CD4-positive, alpha-beta memory T cell (primary cell): Measurements from ENCODE around the gene PTPDC1. TPM values are rescaled to one million over a fixed set of nuclear protein-coding genes. Genes with fewer than 3 reads are reported as not detected.

Source experiments
- CTCF ChIA-PET: fragments of 350-600 bp; sonication (Branson Sonifier 250); formaldehyde crosslinking; loops from one replicate; lab custom pipeline; 2021; ENCODE audit warnings: inconsistent platforms; ENCODE audit not compliant: partially characterized antibody; lab: Charles Lee
- POLR2A ChIA-PET: fragments of 350-600 bp; sonication (Branson Sonifier 250); formaldehyde crosslinking; loops from one replicate; lab custom pipeline; 2021; ENCODE audit not compliant: partially characterized antibody; lab: Charles Lee
- DNase-seq, 5 donors: peaks; one replicate each; pipeline versions ENCODE4 v3.0.0 to v3.0.0-alpha.2; 2020 to 2022; ENCODE audit warnings: mixed read lengths in 1 of 5
- H3K27ac ChIP-seq: one replicate; pipeline ENCODE4 v1.7.0; 2013; ENCODE audit warnings: low read depth, low read length
- H3K27me3 ChIP-seq: 2 replicates; pipeline ENCODE4 v1.7.0; 2013; ENCODE audit warnings: mild to moderate bottlenecking, low read length, moderate library complexity; ENCODE audit not compliant: insufficient read depth
- H3K36me3 ChIP-seq: 2 replicates; pipeline ENCODE4 v1.7.0; 2013; ENCODE audit warnings: mild to moderate bottlenecking, low read length, moderate library complexity; ENCODE audit not compliant: insufficient read depth
- H3K4me1 ChIP-seq: 2 replicates; pipeline ENCODE4 v1.7.0; 2013; ENCODE audit warnings: mild to moderate bottlenecking, low read length, moderate library complexity; ENCODE audit not compliant: insufficient read depth
- H3K4me3 ChIP-seq, 2 donors: one replicate each; pipeline ENCODE4 v1.7.0; 2013; ENCODE audit warnings: low read length in 2 of 2, mild to moderate bottlenecking in 1 of 2
- H3K9me3 ChIP-seq, 2 donors: one replicate each; pipeline ENCODE4 v1.7.0; 2013; ENCODE audit warnings: low read length in 2 of 2, control low read depth in 1 of 2; ENCODE audit not compliant: control insufficient read depth in 1 of 2
- H3K27ac Mint-ChIP-seq, 7 donors: one replicate each; pipeline ENCODE4 v1.8.0; 2020 to 2021; ENCODE audit warnings: mixed read lengths in 7 of 7, mild to moderate bottlenecking in 6 of 7, inconsistent platforms in 3 of 7, moderate library complexity in 3 of 7
- H3K27me3 Mint-ChIP-seq, 2 donors: one replicate each; pipeline ENCODE4 v1.8.0; 2020 to 2021; ENCODE audit warnings: mixed read lengths in 2 of 2
- H3K36me3 Mint-ChIP-seq, 2 donors: one replicate each; pipeline ENCODE4 v1.8.0; 2020 to 2021; ENCODE audit warnings: mixed read lengths in 2 of 2, inconsistent platforms in 1 of 2, mild to moderate bottlenecking in 1 of 2
- H3K4me1 Mint-ChIP-seq, 4 donors: one replicate each; pipeline ENCODE4 v1.8.0; 2020 to 2021; ENCODE audit warnings: mixed read lengths in 4 of 4, mild to moderate bottlenecking in 1 of 4
- H3K4me3 Mint-ChIP-seq, 8 donors: one replicate each; pipeline ENCODE4 v1.8.0; 2020 to 2021; ENCODE audit warnings: mixed read lengths in 8 of 8, mild to moderate bottlenecking in 7 of 8, moderate library complexity in 6 of 8, inconsistent platforms in 3 of 8
- H3K9me3 Mint-ChIP-seq, 8 donors: one replicate each; pipeline ENCODE4 v1.8.0; 2020 to 2021; ENCODE audit warnings: mixed read lengths in 8 of 8, mild to moderate bottlenecking in 5 of 8, inconsistent platforms in 3 of 8, moderate library complexity in 1 of 8
- intact Hi-C: fragments of 100-400 bp; cut with micrococcal nuclease; formaldehyde crosslinking; loops from one replicate; pipeline ENCODE4 v1.15.1; 2023
- polyA plus RNA-seq, 2 donors: library from polyadenylated mRNA; unstranded; fragments of 300-500 nt; fragmentation: Illumina TruSeq; gene quantifications; one replicate each; pipeline ENCODE4 v1.2.3, GENCODE V29; 2021
- total RNA-seq, 2 experiments: library from RNA; stranded (reverse); gene quantifications; one replicate each; pipeline ENCODE4 v1.2.3, GENCODE V29; 2021

The PTPDC1 gene
- total and polyA plus RNA-seq, 4 experiments from 2014 or later: 1.7 to 5.5 (median 3.6) TPM

GRCh38 chr9:94153905-94154304, 69.6 kb downstream of the PTPDC1 start:
- Histone ChIP-seq H3K4me3 (no peak overlapping the region), H3K27me3 (no peaks in the 10 kb centered on the region), H3K27ac (no peak overlapping the region), H3K4me1 (peaks cover 8% of the 10 kb centered on the region), H3K36me3 (no peaks in the 10 kb centered on the region), H3K9me3 (no peaks in the 10 kb centered on the region)
- Mint-ChIP-seq H3K27ac (peak overlapping the region in 1 of 7 donors; percentile 80), H3K9me3 (peaks cover 0 to 7% (median 4%) of the 10 kb centered on the region in 8 donors), H3K27me3 (peaks cover 0 to 1% of the 10 kb centered on the region in 2 donors), H3K4me3 (no peak overlapping the region), H3K4me1 (peaks cover 0 to 11% (median 8%) of the 10 kb centered on the region in 4 donors), H3K36me3 (peaks cover 0 to 8% of the 10 kb centered on the region in 2 donors)
- POLR2A ChIA-PET: no interaction called here
- intact Hi-C loops: no loop called here
- CTCF ChIA-PET: interaction anchor here (0.6 kb wide), 1 partner anchor 15 kb away, joined by 3 read pairs; no protein-coding TSS in a partner anchor
- DNase-seq: peak in 1 of 5 donors; percentile 7

GRCh38 chr9:94156348-94157049, 72.2 kb downstream of the PTPDC1 start:
- ChIA-PET POLR2A (interaction anchor here (1.3 kb wide), 1 partner anchor 9 kb away, joined by 3 read pairs; no protein-coding TSS in a partner anchor), CTCF (interaction anchor here (0.6 kb wide), 1 partner anchor 234 kb away, joined by 3 read pairs; no protein-coding TSS in a partner anchor)
- Mint-ChIP-seq H3K4me1 (peaks cover 0 to 11% (median 8%) of the 10 kb centered on the region in 4 donors), H3K27me3 (peaks cover 0 to 3% of the 10 kb centered on the region in 2 donors), H3K9me3 (peaks cover 0 to 7% (median 4%) of the 10 kb centered on the region in 8 donors), H3K36me3 (peaks cover 0 to 8% of the 10 kb centered on the region in 2 donors), H3K4me3 (no peak overlapping the region), H3K27ac (no peak overlapping the region)
- no peak for DNase-seq
- intact Hi-C loops: no loop called here
- H3K27me3 ChIP-seq: no peaks in the 10 kb centered on the region
- no peaks in the 10 kb centered on the region for H3K9me3 ChIP-seq
- H3K27ac ChIP-seq: no peak overlapping the region
- no peak overlapping the region for H3K4me3 ChIP-seq
- peaks cover 8% of the 10 kb centered on the region for H3K4me1 ChIP-seq
- no peaks in the 10 kb centered on the region for H3K36me3 ChIP-seq

- H3K4me3 Mint-ChIP-seq: no peak overlapping the region
These were observed 73.0 kb downstream of the PTPDC1 start for GRCh38 chr9:94157050-94157801.

More at GRCh38 chr9:94157050-94157801, 73.0 kb downstream of the PTPDC1 start:
- no peaks in the 10 kb centered on the region for H3K27me3 ChIP-seq
- Mint-ChIP-seq H3K36me3 (peaks cover 0 to 8% of the 10 kb centered on the region in 2 donors), H3K4me1 (peaks cover 0 to 11% (median 8%) of the 10 kb centered on the region in 4 donors), H3K9me3 (peaks cover 0 to 7% (median 4%) of the 10 kb centered on the region in 8 donors), H3K27me3 (peaks cover 0 to 3% of the 10 kb centered on the region in 2 donors), H3K27ac (no peak overlapping the region)
- H3K4me1 ChIP-seq: peaks cover 8% of the 10 kb centered on the region
- ChIA-PET POLR2A (interaction anchor here (1.3 kb wide), 1 partner anchor 8 kb away, joined by 3 read pairs; no protein-coding TSS in a partner anchor), CTCF (interaction anchor here (0.6 to 0.9 kb wide), 2 partner anchors 93 to 194 kb away, joined by 3 read pairs; no protein-coding TSS in a partner anchor)
- intact Hi-C loops: no loop called here
- no peak for DNase-seq
- H3K36me3 ChIP-seq: no peaks in the 10 kb centered on the region
- H3K27ac ChIP-seq: no peak overlapping the region
- H3K4me3 ChIP-seq: no peak overlapping the region
- no peaks in the 10 kb centered on the region for H3K9me3 ChIP-seq

Other genes with a start within 250 kb of the PTPDC1 start
- gene BARX1, start 129.1 kb upstream of the PTPDC1 start, total RNA-seq: not detected
- gene BARX1, start 129.1 kb upstream of the PTPDC1 start, polyA plus RNA-seq: not detected
- gene ZNF169, start 174.8 kb downstream of the PTPDC1 start, total RNA-seq: 10 to 100 TPM; 22.3 to 25.2 TPM
- gene ZNF169, start 174.8 kb downstream of the PTPDC1 start, polyA plus RNA-seq: 1 to 10 TPM; 4.2 to 4.3 TPM
- not detected for gene NUTM2F, start 244.2 kb downstream of the PTPDC1 start, total RNA-seq
- not detected for gene NUTM2F, start 244.2 kb downstream of the PTPDC1 start, polyA plus RNA-seq